Measurements from ENCODE around the gene RGL1.

RGL1 gene

GRCh38 chr1:183879494-183879893 lies 74.6 kb downstream of the RGL1 start:
- Histone ChIP-seq H3K36me3 (ENCODE audit: control insufficient read depth in 2 of 2, insufficient read depth in 2 of 2, low read length in 2 of 2) (peaks cover 7 to 15% of the 10 kb centered on the region in 2 donors), H3K27ac (ENCODE audit: low read length) (no peak overlapping the region), H3K4me3 (ENCODE audit: low read length in 2 of 2) (no peak overlapping the region), H3K9me3 (ENCODE audit: control insufficient read depth in 2 of 2, low read length in 2 of 2) (no peaks in the 10 kb centered on the region), H3K9ac (ENCODE audit: low read length in 2 of 2) (no peak overlapping the region), H3K4me1 (ENCODE audit: control insufficient read depth, insufficient read depth, low read length) (peaks cover 19% of the 10 kb centered on the region), H3K27me3 (ENCODE audit: control insufficient read depth in 1 of 2, insufficient read depth in 2 of 2, low read length in 2 of 2) (no peaks in the 10 kb centered on the region)

DNA sequence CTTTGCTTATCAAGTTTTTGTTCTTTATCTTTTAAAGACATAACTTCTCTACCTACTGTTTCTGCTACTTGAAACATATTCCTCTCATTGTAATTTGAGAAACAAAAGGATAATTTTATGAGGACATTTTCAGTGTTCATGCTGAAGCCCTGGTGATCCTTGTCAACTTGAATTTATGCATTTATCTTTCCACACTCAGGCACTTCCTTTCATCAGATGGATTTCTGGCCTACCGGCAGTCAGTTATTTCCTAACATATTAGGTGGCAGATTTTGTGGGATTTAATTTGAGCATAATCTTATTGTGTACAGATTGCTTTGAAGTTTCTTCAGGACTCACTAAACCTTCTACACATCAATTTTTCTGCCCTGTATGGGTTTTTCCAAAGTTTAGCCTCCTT lies 75.0 kb downstream of the RGL1 start:
- Histone ChIP-seq H3K9ac (ENCODE audit: low read length in 2 of 2) (no peak overlapping the region), H3K27ac (ENCODE audit: low read length) (no peak overlapping the region), H3K9me3 (ENCODE audit: control insufficient read depth in 2 of 2, low read length in 2 of 2) (no peaks in the 10 kb centered on the region), H3K4me3 (ENCODE audit: low read length in 2 of 2) (no peak overlapping the region), H3K27me3 (ENCODE audit: control insufficient read depth in 1 of 2, insufficient read depth in 2 of 2, low read length in 2 of 2) (no peaks in the 10 kb centered on the region), H3K36me3 (ENCODE audit: control insufficient read depth in 2 of 2, insufficient read depth in 2 of 2, low read length in 2 of 2) (peaks cover 8 to 20% of the 10 kb centered on the region in 2 donors), H3K4me1 (ENCODE audit: control insufficient read depth, insufficient read depth, low read length) (peaks cover 19% of the 10 kb centered on the region)

GRCh38 chr1:183880531-183881243 lies 75.8 kb downstream of the RGL1 start:
- no peaks in the 10 kb centered on the region for H3K9me3 ChIP-seq (ENCODE audit: control insufficient read depth in 2 of 2, low read length in 2 of 2)
- peak overlapping the region; percentile 3 for H3K27ac ChIP-seq (ENCODE audit: low read length)
- H3K4me3 ChIP-seq (ENCODE audit: low read length in 2 of 2), result no peak overlapping the region
- H3K27me3 ChIP-seq (ENCODE audit: control insufficient read depth in 1 of 2, insufficient read depth in 2 of 2, low read length in 2 of 2), result no peaks in the 10 kb centered on the region
- peaks cover 19% of the 10 kb centered on the region for H3K4me1 ChIP-seq (ENCODE audit: control insufficient read depth, insufficient read depth, low read length)
- peaks cover 14 to 25% of the 10 kb centered on the region in 2 donors for H3K36me3 ChIP-seq (ENCODE audit: control insufficient read depth in 2 of 2, insufficient read depth in 2 of 2, low read length in 2 of 2)
- no peak overlapping the region for H3K9ac ChIP-seq (ENCODE audit: low read length in 2 of 2)

- Histone ChIP-seq H3K4me1 (ENCODE audit: control insufficient read depth, insufficient read depth, low read length) (peaks cover 16% of the 10 kb centered on the region), H3K36me3 (ENCODE audit: control insufficient read depth in 2 of 2, insufficient read depth in 2 of 2, low read length in 2 of 2) (peaks cover 14 to 25% of the 10 kb centered on the region in 2 donors), H3K9me3 (ENCODE audit: control insufficient read depth in 2 of 2, low read length in 2 of 2) (no peaks in the 10 kb centered on the region), H3K27ac (ENCODE audit: low read length) (no peak overlapping the region), H3K27me3 (ENCODE audit: control insufficient read depth in 1 of 2, insufficient read depth in 2 of 2, low read length in 2 of 2) (no peaks in the 10 kb centered on the region), H3K9ac (ENCODE audit: low read length in 2 of 2) (no peak overlapping the region), H3K4me3 (ENCODE audit: low read length in 2 of 2) (no peak overlapping the region)
Observed at GRCh38 chr1:183881387-183882131, 76.6 kb downstream of the RGL1 start.

GRCh38 chr1:183882335-183883167 lies 77.6 kb downstream of the RGL1 start:
- no peak overlapping the region for H3K9ac ChIP-seq (ENCODE audit: low read length in 2 of 2)
- peaks cover 10% of the 10 kb centered on the region for H3K4me1 ChIP-seq (ENCODE audit: control insufficient read depth, insufficient read depth, low read length)
- peaks cover 14 to 25% of the 10 kb centered on the region in 2 donors for H3K36me3 ChIP-seq (ENCODE audit: control insufficient read depth in 2 of 2, insufficient read depth in 2 of 2, low read length in 2 of 2)
- H3K27me3 ChIP-seq (ENCODE audit: control insufficient read depth in 1 of 2, insufficient read depth in 2 of 2, low read length in 2 of 2), result no peaks in the 10 kb centered on the region
- H3K9me3 ChIP-seq (ENCODE audit: control insufficient read depth in 2 of 2, low read length in 2 of 2), result no peaks in the 10 kb centered on the region
- H3K27ac ChIP-seq (ENCODE audit: low read length), result no peak overlapping the region
- H3K4me3 ChIP-seq (ENCODE audit: low read length in 2 of 2), result no peak overlapping the region

DNA sequence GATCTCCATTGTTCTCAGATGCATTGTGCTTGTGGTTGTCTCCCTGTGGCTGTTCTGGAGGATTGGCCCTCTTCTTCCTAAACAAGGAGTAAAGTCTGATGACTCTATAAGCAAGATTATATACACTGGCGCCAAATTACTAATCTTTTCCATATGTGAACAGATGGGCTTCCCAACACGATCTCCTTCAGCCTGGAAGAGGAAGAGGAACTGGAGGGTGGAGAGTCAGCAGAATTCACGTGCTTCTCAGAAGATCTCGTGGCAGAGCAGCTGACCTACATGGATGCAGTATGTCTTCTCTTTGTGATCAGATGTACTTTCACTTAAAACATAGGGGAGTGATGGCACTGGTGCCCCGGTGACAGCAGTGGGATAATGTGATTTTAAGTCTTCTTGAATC lies 78.7 kb downstream of the RGL1 start:
- Histone ChIP-seq H3K4me3 (ENCODE audit: low read length in 2 of 2) (no peak overlapping the region), H3K4me1 (ENCODE audit: control insufficient read depth, insufficient read depth, low read length) (peaks cover 7% of the 10 kb centered on the region), H3K36me3 (ENCODE audit: control insufficient read depth in 2 of 2, insufficient read depth in 2 of 2, low read length in 2 of 2) (peaks cover 14 to 25% of the 10 kb centered on the region in 2 donors), H3K9me3 (ENCODE audit: control insufficient read depth in 2 of 2, low read length in 2 of 2) (no peaks in the 10 kb centered on the region), H3K27me3 (ENCODE audit: control insufficient read depth in 1 of 2, insufficient read depth in 2 of 2, low read length in 2 of 2) (no peaks in the 10 kb centered on the region), H3K9ac (ENCODE audit: low read length in 2 of 2) (no peak overlapping the region), H3K27ac (ENCODE audit: low read length) (no peak overlapping the region)

GRCh38 chr1:183884526-183884925 lies 79.6 kb downstream of the RGL1 start:
- peaks cover 7% of the 10 kb centered on the region for H3K4me1 ChIP-seq (ENCODE audit: control insufficient read depth, insufficient read depth, low read length)
- H3K36me3 ChIP-seq (ENCODE audit: control insufficient read depth in 2 of 2, insufficient read depth in 2 of 2, low read length in 2 of 2), result peaks cover 14 to 25% of the 10 kb centered on the region in 2 donors
- no peaks in the 10 kb centered on the region for H3K9me3 ChIP-seq (ENCODE audit: control insufficient read depth in 2 of 2, low read length in 2 of 2)
- no peak overlapping the region for H3K9ac ChIP-seq (ENCODE audit: low read length in 2 of 2)
- H3K27ac ChIP-seq (ENCODE audit: low read length), result no peak overlapping the region
- H3K27me3 ChIP-seq (ENCODE audit: control insufficient read depth in 1 of 2, insufficient read depth in 2 of 2, low read length in 2 of 2), result no peaks in the 10 kb centered on the region
- H3K4me3 ChIP-seq (ENCODE audit: low read length in 2 of 2), result no peak overlapping the region

DNA sequence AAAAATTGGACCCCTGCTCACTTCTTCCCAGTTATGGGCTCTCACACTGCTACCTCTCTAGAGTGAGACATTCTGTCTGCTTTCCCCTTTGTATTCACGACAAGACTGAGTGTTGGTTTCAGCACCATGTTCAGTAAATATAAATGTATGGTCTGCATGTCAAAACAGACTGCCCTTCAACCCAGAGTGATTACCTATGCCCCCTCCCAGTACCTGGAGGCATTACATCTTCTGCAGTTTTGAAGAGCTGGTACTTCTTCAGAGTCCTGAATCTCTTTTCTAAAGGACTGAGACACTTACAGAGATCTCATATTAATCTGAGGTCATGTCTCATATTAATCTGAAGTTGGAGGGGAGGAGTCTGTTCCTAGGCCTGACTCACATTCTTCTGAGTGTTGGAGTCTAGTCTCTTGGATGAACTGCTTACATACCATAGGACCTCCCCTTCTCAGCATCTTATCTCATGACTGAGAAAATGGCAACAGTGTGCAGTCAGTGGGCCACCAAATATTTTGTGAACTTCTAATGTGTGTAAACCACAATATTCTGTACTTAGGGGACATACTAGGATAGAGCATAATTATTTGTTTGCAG lies 80.3 kb downstream of the RGL1 start:
- Histone ChIP-seq H3K36me3 (ENCODE audit: control insufficient read depth in 2 of 2, insufficient read depth in 2 of 2, low read length in 2 of 2) (peaks cover 14 to 25% of the 10 kb centered on the region in 2 donors), H3K4me3 (ENCODE audit: low read length in 2 of 2) (no peak overlapping the region), H3K9me3 (ENCODE audit: control insufficient read depth in 2 of 2, low read length in 2 of 2) (no peaks in the 10 kb centered on the region), H3K9ac (ENCODE audit: low read length in 2 of 2) (no peak overlapping the region), H3K27me3 (ENCODE audit: control insufficient read depth in 1 of 2, insufficient read depth in 2 of 2, low read length in 2 of 2) (no peaks in the 10 kb centered on the region), H3K27ac (ENCODE audit: low read length) (no peak overlapping the region), H3K4me1 (ENCODE audit: control insufficient read depth, insufficient read depth, low read length) (peaks cover 7% of the 10 kb centered on the region)

DNA sequence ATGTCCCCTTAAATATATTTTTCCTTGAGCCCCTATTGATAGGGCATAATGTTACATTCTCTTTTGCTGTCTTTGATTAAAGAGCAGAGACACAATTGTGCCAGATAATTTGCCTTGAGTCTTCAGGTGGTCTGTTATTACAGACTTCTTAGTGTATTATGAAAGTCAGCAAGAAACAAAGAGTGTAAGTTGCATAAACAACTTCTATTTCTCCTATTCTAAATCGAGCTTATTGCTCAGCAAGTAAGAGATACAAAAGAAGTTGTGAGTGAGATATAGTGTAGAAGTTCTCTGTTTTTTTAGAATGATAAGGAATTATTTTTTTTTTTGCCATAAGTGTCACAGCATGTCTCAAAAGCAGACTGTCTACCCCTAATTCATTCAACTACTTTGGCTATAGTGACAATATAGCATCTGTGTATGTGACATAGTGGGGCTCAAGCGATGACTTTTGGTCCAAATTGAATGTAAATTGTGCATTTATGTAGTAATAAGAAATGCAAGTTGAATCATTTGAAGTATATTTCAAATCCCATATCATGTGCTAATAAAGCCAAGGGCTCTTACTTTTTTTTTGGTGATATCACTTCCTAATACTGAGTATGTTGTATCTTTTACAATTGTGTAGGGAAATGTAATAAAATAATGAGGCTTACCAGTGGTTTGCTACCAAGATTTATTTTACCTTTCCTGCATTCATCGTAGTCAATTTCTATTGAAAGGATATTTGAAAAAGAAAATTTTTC lies 81.3 kb downstream of the RGL1 start:
- H3K36me3 ChIP-seq (ENCODE audit: control insufficient read depth in 2 of 2, insufficient read depth in 2 of 2, low read length in 2 of 2), result peaks cover 14 to 22% of the 10 kb centered on the region in 2 donors
- no peaks in the 10 kb centered on the region for H3K27me3 ChIP-seq (ENCODE audit: control insufficient read depth in 1 of 2, insufficient read depth in 2 of 2, low read length in 2 of 2)
- H3K4me3 ChIP-seq (ENCODE audit: low read length in 2 of 2), result no peak overlapping the region
- no peak overlapping the region for H3K9ac ChIP-seq (ENCODE audit: low read length in 2 of 2)
- no peaks in the 10 kb centered on the region for H3K9me3 ChIP-seq (ENCODE audit: control insufficient read depth in 2 of 2, low read length in 2 of 2)
- H3K4me1 ChIP-seq (ENCODE audit: control insufficient read depth, insufficient read depth, low read length), result peaks cover 7% of the 10 kb centered on the region
- no peak overlapping the region for H3K27ac ChIP-seq (ENCODE audit: low read length)

- no peak overlapping the region for H3K9ac ChIP-seq (ENCODE audit: low read length in 2 of 2)
- no peaks in the 10 kb centered on the region for H3K27me3 ChIP-seq (ENCODE audit: control insufficient read depth in 1 of 2, insufficient read depth in 2 of 2, low read length in 2 of 2)
- no peak overlapping the region for H3K4me3 ChIP-seq (ENCODE audit: low read length in 2 of 2)
- H3K36me3 ChIP-seq (ENCODE audit: control insufficient read depth in 2 of 2, insufficient read depth in 2 of 2, low read length in 2 of 2), result peaks cover 14 to 22% of the 10 kb centered on the region in 2 donors
- no peak overlapping the region for H3K27ac ChIP-seq (ENCODE audit: low read length)
- H3K4me1 ChIP-seq (ENCODE audit: control insufficient read depth, insufficient read depth, low read length), result peaks cover 4% of the 10 kb centered on the region
- H3K9me3 ChIP-seq (ENCODE audit: control insufficient read depth in 2 of 2, low read length in 2 of 2), result no peaks in the 10 kb centered on the region
Observed at GRCh38 chr1:183886853-183887252, 81.9 kb downstream of the RGL1 start.
